Ishikawa (cell line): ENCODE measurements around the gene HLA-F.

Experiments
- CEBPB ChIP-seq: IDR thresholded peaks from 2 replicates; pipeline ENCODE4 v1.6.1; 2012
- CREB1 ChIP-seq: IDR thresholded peaks from 2 replicates; pipeline ENCODE4 v1.6.1; 2012; ENCODE audit warnings: low read depth
- EGR1 ChIP-seq: IDR thresholded peaks from 2 replicates; pipeline ENCODE4 v1.6.1; 2012
- EP300 ChIP-seq: IDR thresholded peaks from 2 replicates; pipeline ENCODE4 v1.6.1; 2012; ENCODE audit warnings: borderline replicate concordance
- FOXM1 ChIP-seq: IDR thresholded peaks from 2 replicates; pipeline ENCODE4 v1.6.1; 2012; ENCODE audit warnings: low read depth, borderline replicate concordance
- NFIC ChIP-seq: IDR thresholded peaks from 2 replicates; pipeline ENCODE4 v1.6.1; 2012
- RAD21 ChIP-seq: IDR thresholded peaks from 2 replicates; pipeline ENCODE4 v1.6.1; 2012; ENCODE audit warnings: low read depth
- TAF1 ChIP-seq: IDR thresholded peaks from 2 replicates; pipeline ENCODE4 v1.6.1; 2012; ENCODE audit warnings: low read depth, mild to moderate bottlenecking
- TCF12 ChIP-seq: IDR thresholded peaks from 2 replicates; pipeline ENCODE4 v1.6.1; 2012; ENCODE audit warnings: low read depth
- TEAD4 ChIP-seq: IDR thresholded peaks from 2 replicates; pipeline ENCODE4 v1.6.1; 2012
- YY1 ChIP-seq: IDR thresholded peaks from 2 replicates; pipeline ENCODE4 v1.6.1; 2012; ENCODE audit warnings: low read depth
- ZBTB7A ChIP-seq: IDR thresholded peaks from 2 replicates; pipeline ENCODE4 v1.6.1; 2012; ENCODE audit warnings: low read depth
- TF ChIP-seq, protein P1 (sequence below): IDR thresholded peaks from 2 replicates; pipeline ENCODE4 v1.6.1; 2012
- TF ChIP-seq, protein P2 (sequence below): IDR thresholded peaks from 2 replicates; pipeline ENCODE4 v1.6.1; 2012; ENCODE audit warnings: low read depth, mild to moderate bottlenecking
- TF ChIP-seq, protein P3 (sequence below): IDR thresholded peaks from 2 replicates; pipeline ENCODE4 v1.6.1; 2012

HLA-F gene

DNA sequence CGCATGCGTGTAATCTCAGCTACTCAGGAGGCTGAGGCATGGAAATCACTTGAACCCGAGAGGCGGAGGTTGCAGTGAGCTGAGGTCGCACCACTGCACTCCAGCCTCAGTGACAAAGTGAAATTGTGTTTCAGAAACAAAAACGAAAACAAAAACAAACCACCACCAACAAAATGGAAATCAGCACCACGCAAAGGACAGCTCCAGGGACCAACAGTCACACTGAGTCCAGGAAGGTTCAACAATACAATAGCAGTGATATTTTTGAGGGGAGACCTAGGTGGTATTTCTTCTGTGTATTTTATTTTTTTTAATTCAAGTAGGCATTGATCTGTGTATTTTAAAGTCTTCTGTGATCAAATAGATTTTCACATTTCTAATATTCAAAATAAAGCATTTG is 9.8 kb downstream of the HLA-F start:
- TF ChIP-seq, protein P1, sequence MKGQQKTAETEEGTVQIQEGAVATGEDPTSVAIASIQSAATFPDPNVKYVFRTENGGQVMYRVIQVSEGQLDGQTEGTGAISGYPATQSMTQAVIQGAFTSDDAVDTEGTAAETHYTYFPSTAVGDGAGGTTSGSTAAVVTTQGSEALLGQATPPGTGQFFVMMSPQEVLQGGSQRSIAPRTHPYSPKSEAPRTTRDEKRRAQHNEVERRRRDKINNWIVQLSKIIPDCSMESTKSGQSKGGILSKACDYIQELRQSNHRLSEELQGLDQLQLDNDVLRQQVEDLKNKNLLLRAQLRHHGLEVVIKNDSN, result no peak
- TF ChIP-seq, protein P2, sequence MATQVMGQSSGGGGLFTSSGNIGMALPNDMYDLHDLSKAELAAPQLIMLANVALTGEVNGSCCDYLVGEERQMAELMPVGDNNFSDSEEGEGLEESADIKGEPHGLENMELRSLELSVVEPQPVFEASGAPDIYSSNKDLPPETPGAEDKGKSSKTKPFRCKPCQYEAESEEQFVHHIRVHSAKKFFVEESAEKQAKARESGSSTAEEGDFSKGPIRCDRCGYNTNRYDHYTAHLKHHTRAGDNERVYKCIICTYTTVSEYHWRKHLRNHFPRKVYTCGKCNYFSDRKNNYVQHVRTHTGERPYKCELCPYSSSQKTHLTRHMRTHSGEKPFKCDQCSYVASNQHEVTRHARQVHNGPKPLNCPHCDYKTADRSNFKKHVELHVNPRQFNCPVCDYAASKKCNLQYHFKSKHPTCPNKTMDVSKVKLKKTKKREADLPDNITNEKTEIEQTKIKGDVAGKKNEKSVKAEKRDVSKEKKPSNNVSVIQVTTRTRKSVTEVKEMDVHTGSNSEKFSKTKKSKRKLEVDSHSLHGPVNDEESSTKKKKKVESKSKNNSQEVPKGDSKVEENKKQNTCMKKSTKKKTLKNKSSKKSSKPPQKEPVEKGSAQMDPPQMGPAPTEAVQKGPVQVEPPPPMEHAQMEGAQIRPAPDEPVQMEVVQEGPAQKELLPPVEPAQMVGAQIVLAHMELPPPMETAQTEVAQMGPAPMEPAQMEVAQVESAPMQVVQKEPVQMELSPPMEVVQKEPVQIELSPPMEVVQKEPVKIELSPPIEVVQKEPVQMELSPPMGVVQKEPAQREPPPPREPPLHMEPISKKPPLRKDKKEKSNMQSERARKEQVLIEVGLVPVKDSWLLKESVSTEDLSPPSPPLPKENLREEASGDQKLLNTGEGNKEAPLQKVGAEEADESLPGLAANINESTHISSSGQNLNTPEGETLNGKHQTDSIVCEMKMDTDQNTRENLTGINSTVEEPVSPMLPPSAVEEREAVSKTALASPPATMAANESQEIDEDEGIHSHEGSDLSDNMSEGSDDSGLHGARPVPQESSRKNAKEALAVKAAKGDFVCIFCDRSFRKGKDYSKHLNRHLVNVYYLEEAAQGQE, result peak; percentile 83
- no peak for TF ChIP-seq EP300

DNA sequence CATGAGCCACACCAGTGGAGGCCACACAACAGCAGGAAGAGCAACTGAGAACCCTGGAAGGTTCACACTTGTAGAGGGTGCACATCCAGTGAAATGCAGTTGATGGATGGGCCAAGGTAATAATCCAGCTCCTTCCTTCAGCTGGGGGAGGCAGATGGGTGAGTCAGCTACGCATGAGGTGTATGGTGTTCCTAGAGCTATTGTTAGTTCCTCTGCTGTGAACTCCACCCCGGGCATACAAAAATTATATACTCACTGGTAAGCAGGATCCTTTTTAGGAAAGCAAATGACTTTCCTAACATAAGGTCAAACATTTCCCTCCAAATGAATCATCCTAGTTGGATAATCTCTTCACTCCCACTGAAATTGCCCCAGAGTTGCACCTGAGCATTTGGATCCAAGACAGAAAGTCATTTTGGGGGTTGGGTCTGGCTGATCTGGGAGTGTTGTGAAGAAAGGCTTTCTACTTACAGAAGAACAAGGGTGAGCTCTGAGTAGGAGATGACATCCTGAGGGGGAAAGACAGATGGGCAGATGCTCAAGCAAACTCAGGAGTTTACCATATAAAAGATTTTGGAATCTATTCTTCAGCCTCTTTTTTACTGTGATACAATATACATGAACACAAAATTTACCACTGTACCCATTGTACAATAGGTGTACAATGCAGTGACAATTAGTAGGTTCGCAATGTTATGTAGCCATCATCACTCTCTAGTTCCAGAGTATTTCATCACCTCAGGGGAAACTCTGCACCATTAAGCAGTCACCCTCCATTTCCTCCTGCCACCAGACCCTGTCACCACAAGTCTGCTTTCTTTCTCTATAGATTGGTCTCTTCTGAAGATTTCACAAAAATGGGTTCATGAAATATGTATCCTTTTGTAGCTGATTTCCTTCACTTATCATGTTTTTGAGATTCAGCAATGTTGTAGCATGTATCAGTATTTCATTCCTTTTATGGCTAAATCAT is 11.1 kb downstream of the HLA-F start:
- TF ChIP-seq EGR1 (no peak), ZBTB7A (no peak), TEAD4 (no peak), RAD21 (no peak), NFIC (no peak), CREB1 (no peak), CEBPB (no peak), TAF1 (no peak), YY1 (no peak), FOXM1 (no peak), EP300 (no peak), TCF12 (no peak)
- TF ChIP-seq, protein P1, result no peak
- TF ChIP-seq, protein P2, result no peak
- TF ChIP-seq, protein P3, sequence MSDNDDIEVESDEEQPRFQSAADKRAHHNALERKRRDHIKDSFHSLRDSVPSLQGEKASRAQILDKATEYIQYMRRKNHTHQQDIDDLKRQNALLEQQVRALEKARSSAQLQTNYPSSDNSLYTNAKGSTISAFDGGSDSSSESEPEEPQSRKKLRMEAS, result no peak

DNA sequence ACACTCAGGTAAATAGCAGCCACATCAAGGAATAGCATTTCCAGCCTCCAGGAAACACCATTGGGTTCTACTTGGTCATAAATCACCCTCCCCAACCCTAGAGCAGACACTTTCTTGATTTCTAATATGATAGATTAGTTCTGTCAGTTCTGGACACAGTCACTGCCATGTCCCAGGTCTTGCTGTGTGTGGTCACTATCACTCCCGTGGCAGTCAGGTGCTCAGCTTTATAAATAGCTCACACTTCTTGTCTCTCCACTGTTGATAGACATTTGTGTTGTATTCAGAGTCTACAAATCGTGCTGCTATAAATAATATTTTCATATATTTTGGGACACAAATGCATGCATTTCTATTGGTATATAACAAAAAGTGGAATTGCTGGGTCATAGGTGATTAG is 13.3 kb downstream of the HLA-F start:
- no peak for TF ChIP-seq EP300
- TF ChIP-seq ZBTB7A, result no peak
- TF ChIP-seq FOXM1, result no peak
- no peak for TF ChIP-seq CREB1

DNA sequence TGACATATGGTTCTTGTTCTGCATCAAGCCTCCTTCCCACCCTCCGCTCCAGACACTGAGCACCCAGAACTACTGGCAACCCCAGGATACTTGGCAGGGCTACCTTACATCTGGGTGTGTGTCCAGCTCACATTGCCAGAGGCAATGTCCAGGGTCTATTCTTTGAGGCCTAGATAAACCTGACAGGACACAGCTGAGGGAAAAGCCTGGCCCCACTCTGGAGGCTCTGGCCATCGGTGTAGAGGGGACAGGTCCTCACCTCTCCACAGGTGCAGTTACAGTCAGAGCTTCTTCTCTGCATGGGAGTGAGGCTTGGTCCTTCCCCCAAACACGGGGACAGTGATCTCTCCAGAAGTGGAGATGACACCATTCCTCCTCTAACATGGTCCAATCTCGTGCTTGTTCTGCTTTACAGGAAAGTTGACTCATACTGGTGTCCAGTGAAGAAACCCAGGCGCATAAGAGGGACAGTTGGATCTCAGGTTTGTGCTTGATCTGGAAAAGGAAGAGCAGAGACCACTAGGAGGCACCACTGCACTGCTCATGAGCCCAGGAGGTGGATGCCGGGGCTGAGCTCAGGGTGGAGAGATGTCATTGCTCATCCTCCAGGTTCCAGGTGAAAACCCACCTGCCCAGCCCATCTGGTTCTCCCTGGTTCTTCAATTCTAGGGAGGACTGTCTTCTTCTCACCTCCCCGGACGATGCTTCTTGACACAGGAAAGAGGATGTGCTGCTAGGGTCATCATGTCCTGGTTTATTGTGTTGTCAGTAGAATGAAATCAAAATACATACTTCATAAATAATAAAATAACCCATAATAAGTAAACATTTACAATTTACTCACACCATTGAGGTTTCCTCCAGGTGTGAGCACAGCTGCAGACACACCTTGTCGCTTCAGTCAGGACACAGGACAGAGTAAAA is 14.7 kb downstream of the HLA-F start:
- TF ChIP-seq EGR1 (no peak), TAF1 (no peak), TCF12 (no peak), FOXM1 (no peak), EP300 (no peak), RAD21 (peak; percentile 94)

DNA sequence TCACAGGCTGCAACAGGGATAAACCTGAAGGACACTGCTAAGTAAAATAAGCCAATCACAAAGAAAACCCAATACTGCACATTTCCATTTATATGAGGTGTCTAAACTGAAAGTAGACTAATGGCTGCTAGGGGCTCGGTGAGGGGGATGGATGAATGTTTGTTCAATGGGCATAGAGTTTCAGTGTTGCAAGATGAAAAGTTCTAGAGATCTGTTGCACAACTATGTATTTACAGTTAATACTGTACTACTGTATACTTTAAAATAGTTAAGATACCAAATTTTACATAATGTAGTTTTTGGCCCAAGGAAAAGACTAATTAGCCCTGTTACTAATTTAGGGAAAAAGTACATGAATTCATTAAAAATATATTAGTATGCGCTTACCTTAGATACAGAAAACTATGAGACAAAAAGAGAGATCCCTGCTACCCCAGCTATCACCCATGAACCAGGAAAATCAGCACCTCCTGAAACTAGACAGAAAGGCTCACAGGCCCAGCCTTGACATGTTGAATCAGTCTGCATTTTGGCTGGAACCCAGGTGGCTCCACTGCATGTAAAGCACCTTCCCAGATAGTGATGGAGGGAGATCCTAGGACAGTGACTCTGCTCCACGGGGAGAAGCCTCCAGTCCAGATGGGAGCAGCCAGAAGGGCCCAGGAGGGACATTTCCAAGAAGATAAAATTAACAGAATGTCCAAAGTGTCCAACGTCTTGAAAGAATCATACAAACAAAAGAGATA is 16.1 kb downstream of the HLA-F start:
- TF ChIP-seq, protein P3, result no peak
- TF ChIP-seq TAF1 (no peak), FOXM1 (no peak), EP300 (no peak), ZBTB7A (no peak), CEBPB (no peak), TCF12 (no peak), TEAD4 (no peak), CREB1 (no peak), RAD21 (no peak), YY1 (no peak), EGR1 (no peak), NFIC (no peak)
- TF ChIP-seq, protein P2, result no peak
- TF ChIP-seq, protein P1, result no peak
